ENCODE results near the gene DYNC1LI2.
"Not testable (repeated sequence)": the region's sequence is repeated elsewhere in the genome, so short reads cannot be mapped to it uniquely, and the experiment has no call there.

The DYNC1LI2 gene

DNA sequence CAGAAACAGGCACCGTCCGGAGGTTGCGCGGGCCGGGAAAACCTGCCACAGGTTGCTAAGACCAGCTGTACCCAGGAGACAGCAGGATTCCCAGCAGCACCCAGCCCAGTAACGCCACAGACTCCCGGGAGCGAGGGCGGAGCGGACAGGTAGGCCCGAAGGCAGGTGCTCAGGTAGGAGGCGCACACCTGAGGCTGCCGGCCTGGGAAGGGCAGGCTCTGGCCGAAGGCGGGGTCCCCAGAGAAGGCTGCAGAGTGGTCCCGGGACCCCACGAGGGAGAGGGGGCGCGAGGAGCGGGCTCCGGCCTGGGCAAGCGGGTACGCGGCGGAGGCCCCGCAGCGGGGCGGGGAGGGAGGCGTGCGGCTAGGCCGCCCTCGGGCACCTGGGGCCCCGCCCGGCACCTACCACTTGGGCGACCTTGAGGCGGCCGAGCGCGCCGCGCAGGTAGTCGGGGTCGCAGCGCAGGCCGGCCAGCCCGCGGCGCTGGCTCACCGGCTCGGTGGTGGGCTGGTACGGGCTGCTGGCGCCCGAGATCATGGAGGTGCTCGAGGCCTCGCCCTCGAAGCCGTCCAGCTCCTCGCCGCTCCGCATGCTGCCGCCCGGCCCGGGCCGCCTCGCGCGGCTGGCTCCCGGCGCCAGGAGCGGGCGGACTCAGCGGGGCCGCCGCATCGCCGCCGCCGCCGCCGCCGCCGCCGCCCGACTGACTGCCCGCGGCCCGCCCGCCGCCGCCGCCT, 55.3 kb downstream of the DYNC1LI2 start:
- no peak for DNase-seq

DNA sequence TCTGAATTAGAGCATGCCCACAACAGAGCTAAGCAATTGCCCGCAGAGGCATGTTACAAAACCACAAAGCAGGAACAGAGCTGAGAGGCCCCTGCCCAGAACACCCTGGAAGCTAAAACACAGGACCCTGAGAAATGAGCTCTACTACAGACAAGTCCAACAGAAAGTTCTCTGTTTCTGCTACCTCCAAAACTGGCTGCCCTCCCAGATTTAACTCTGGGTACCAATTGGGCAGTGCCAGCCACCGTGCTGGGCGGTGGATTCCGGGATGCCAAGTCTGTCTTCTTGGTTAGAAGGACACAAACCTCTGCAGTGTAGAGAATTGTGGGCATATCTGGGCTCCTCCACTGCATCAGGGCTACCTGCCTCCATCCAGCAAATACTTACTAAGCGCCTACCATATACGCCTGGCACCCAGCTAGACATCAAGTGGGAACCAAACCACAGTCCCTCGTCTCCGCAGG, 55.9 kb downstream of the DYNC1LI2 start:
- DNase-seq, result peak; percentile 34 to 66

DNA sequence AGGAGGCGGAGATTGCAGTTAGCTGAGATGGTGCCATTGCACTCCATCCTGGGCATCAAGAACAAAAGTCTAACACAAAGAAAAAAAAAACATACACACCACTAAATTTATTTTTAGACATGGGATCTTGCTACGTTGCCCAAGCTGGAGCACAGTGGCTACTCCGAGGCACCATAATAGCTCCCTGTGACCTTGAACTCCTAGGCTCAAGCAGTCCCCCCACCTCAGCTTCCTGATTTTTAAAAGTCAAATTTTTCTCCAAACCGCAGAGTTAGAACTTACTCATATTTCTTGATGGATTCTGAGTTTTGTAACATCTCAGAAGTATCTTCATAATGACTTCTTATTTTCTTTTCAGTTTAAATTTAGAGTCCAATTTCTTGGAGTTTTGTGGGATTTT, 58.3 kb downstream of the DYNC1LI2 start:
- no peak for DNase-seq

DNA sequence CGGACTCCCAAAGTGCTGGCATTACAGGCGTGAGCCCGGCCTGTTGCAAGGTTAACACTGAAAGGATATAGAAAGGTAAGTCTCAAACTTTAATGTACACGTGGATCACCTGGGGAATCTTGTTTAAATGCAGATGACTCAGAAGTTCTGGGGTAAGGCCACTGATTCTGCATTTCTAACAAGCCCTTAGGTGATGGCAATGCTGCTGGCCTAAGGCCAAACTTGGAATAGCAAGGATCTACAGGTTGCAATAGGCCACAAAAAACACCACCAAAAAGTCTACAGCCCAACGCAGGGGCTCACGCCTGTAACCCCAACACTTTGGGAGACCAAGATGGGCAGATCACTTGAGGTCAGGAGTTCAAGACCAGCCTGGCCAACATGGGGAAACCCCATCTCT, 59.1 kb downstream of the DYNC1LI2 start:
- no peak for DNase-seq

DNA sequence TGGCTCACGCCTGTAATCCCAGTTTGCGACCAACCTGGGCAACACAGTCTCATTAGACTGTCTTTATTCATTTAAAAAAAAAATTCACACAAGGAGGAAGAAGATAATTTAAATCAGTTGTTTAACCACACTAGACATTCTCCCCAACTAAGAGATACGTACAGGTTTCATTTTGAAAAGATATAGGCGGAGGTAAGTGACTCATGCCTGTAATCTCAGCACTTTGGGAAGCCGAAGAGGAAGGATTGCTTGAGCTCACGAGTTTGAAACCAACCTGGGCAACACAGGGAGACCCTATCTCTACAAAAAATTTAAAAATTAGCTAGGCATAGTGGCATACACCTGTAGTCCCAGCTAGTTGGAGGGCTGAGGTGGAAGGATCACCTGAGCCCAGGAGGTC, 60.2 kb downstream of the DYNC1LI2 start:
- no peak for DNase-seq

DNA sequence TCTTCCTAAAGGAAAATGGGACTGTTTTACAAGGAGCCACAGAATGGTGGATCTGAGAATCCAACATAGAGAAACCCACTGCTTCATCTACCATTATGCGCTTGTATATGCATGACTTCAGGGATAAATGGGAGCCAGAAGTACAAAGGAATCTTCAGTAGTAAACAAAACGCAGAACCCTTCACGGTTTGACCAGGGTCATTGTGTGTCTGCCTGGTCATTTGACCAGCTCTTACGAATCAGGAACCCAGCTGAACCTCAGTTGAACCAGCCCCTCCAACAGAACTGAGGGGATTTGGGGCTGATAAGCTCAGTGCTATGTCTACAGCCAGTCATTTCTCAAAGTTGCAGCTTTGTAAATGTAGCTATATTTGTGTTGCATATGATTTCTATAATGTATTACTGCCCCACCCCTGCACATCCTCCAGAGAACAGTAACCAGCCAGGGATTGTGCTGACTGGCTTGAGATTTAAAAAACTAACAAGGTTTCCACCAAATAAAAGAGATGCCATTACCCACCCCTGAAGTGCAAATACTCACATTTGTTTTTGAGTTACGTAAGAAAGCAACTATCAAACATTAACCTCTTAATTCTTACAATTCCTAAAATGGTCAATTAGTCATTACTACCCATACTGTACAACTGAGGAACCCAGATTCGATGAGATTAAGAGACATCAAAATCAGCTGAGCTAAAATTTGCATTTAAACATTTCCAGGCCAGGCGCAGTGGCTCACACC, 61.1 kb downstream of the DYNC1LI2 start:
- DNase-seq, result peak; percentile 20 to 36

DNA sequence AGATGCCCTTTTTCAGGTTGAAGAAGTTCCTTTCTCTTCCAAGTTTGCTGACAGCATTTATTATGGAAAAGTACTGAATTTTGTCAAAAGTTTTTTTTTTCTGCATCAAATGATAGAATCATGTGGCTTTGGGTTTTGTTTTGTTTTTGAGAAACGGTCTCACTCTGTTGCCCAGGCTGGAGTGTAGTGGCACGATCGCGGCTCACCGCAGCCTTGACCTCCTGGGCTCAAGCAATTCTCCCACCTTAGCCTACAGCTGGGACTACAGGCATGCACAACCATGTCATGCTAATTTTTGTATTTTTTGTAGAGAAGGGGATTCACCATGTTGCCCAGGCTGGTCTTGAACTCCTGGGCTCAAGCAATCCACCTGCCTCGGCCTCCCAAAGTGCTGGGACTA, 62.1 kb downstream of the DYNC1LI2 start:
- DNase-seq, result no peak

DNA sequence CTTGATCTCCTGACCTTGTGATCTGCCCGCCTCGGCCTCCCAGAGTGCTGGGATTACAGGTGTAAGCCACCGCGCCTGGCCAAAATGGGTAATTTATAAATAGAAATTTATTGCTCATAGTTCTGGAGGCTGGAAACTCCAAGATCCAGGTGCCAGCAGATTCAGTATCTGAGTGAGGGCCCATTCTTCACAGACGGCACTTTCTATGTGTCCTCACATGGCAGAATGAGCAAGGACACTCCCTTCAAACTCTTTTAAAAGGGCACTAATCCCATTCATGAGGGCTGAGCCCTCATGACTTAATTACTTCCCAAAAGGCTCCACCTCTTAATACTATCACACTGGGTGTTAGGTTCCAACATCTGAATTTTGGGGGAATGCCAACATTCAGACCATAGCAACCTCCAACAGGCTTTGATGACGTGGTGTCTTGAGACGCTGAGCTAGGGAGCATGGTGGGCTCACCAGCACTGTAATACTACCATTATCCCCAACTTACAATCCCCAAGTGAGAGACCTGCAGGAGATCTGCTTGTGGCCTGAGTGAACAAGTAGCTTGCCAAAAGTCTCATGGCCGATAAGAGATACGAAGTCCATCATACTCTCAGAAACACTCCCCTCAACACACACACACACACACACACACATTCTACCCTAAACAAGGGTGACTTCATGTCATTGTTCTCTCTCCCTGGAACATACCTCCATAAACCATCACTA, 63.3 kb downstream of the DYNC1LI2 start:
- no peak for DNase-seq

DNA sequence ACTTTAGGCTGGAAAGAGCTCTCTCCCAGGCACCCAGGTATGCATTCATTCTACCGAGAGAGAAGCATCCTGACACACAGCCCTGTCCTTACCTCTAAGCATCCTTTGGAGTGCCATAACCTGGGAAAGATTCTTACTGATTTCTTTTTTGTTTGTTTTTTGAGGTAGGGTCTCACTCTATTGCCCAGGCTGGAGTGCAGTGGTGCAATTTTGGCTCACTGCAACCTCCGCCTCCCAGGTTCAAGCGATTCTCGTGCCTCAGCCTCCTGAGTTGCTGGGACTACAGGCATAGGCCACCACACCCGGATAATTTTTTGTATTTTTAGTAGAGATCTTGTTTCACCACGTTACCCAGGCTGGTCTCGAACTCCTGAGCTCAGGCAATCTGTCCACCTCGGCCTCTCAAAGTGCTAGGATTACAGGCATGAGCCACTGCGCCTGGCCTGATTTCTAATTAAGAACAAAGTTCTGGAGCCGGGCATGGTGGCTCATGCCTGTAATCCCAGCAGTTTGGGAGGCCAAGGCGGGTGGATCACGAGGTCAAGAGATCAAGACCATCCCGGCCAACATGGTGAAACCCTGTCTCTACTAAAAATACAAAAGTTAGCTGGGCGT, 65.8 kb downstream of the DYNC1LI2 start:
- DNase-seq, result not testable (repeated sequence)

DNA sequence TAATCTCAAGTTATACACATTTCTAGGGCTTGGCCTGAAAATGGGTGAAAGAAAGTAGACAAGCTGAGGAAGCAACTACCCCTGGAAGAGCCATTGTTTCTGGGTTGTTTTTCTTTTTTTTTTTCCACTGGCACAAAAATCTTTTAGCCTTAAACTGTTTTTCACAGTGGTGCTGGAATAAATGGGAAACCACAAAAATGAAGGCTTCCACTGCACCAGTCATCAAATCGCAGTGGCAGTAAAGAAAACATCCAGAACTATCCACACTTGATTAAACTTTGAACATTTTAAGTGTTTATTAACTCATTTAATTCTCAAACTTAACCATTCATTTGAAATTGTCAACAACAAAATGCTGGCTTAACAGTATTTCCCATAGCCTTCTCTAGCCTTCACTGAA, 69.1 kb downstream of the DYNC1LI2 start:
- no peak for DNase-seq

DNA sequence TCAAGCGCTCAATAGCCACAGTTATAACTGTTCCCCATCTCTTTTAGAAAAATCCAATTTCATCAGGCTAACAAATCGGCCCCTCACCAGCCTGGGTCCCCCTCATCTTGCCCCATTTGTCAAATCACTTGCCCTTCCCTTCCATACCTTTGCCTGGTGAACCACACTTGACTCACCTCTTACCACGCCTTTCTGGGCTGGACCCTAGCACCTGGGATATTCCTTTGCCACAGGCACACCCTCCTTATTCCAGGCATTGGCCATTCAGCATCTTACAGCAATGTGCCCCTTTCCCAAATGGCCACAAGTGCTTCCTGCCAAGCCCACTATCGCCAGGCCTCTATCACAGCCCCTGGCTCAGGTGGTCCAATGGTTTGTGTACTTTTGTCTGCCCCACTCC, 69.7 kb downstream of the DYNC1LI2 start:
- DNase-seq, result no peak

DNA sequence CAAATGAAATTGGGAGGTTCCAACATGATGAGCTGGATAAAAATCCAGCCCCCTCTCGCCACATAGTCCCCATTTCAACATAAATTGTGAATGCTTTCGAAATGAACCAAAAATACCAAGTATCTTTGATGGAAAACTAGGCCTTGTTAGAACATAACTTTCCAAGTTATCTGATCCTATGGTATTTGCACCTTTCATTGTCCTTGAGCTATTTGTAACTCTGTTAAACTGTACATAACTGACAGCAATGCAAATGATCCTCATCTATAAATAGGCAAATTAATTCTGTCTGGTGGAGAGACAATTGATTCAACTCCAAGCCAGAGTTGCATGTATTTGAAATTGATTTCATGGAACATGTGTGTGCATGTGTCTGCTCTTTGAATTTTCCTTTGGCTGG, 73.1 kb downstream of the DYNC1LI2 start:
- DNase-seq, result no peak

DNA sequence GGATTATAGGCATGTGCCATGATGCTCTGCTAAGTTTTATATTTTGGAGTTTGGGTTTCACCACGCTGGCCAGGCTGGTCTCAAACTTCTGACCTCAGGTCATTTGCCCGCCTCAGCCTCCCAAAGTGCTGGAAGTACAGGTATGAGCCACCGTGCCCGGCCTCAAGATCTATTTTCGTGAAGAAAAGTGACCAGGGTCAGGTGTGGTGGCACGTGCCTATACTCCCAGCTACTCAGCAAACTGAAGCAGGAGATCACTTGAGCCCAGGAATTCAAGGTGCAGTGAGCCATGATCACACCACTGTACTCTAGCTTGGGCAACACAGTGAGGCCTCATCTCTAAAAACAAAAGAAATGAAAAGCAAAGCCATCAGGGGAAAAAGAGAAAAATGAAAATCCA, 73.6 kb downstream of the DYNC1LI2 start:
- DNase-seq, result no peak

DNA sequence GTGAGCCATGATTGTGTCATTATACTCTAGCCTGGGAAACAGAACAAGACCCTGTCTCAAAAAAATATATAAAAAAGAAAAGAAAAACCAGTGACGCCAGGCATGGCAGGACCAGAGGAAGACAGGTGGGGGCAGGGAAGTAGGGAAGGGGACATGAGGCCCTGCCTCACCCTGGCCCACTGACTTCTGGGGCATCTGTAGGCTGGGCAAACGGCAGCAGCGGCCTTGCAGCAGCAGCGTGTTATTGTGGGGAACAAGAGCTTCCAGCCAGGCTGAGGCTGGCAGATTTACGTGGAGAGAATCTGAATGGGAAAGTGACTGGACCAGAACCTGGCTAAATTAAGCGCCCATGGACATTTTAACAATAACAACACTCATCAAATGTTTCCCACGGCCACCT, 74.2 kb downstream of the DYNC1LI2 start:
- peak in 1 of 2 donors; percentile 42 for DNase-seq

DNA sequence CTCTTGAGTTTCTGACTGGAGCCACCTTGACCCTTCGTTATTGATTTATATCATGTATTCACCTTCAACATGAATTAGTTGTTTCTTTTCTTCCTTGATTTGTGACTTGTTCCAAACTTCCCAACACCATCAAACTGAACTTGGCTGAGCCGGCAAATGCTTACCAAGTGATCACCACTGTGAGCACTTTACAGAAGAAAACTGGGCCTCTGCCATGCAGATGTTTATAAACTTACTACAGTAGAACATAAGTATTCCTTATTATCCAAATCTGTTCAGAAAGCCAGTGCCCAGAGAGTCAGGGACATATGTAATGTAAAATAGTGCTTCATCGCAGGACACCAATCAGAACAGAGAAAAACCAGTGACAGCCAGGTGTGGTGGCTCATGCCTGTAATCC, 74.8 kb downstream of the DYNC1LI2 start:
- DNase-seq, result no peak

DNA sequence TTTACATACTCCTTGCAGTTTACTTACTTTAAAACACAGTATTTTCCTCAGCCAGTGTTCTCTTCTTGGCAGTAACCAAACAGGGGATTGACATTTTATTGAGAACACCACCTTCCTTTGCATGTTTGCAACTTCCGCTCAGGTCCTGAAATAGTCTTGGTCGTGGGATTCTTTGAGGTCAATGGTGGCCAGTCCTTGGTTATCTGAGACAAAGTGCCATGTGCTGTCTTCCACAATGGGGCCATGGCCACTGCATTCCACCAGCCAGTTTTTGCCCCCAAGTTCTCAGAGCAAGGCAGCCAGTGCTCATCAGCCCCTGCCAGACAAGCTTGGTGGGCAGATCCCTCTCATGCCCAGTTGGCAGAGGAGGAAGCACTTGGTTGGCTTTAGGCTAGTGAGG, 77.7 kb downstream of the DYNC1LI2 start:
- no peak for DNase-seq

Measured in hippocampal formation (tissue), 2 donors.